HepG2 (cell line): ENCODE results near the gene LMCD1. TPM values are rescaled to one million over a fixed set of nuclear protein-coding genes. Genes with fewer than 3 reads are reported as not detected.

Experiments used
- ATAC-seq: fragments of 200-7000 bp; cut with Tn5 transposase; 3 replicates; pipeline ENCODE4 v1.9.1; 2020; ENCODE audit warnings: mild to moderate bottlenecking, moderate library complexity
- BruUV-seq: library from RNA; stranded (reverse); fragments of 400-500 nt; replicated peaks from 2 replicates; lab custom pipeline; 2021; lab: Mats Ljungman, UMichigan
- CTCF ChIA-PET: fragments of 300-600 bp; formaldehyde crosslinking; extraction: SDS; loops from one replicate; lab custom pipeline; 2021; ENCODE audit warnings: low total read pairs, inconsistent platforms, low intra/inter-chr PET ratio; lab: Yijun Ruan, JAX
- POLR2A ChIA-PET: fragments of 350-600 bp; sonication (Branson Sonifier 250); formaldehyde crosslinking; loops from one replicate; lab custom pipeline; 2020; ENCODE audit warnings: antibody characterized with exemption, inconsistent platforms; lab: Yijun Ruan, JAX
- DNase-seq: peaks from one replicate; pipeline ENCODE4 v3.0.0-alpha.2; 2015; ENCODE audit warnings: low spot score
- FAIRE-seq: peaks from 3 replicates; lab custom pipeline; 2011; peaks lifted over from hg19 to GRCh38; lab: Jason Lieb, UNC
- H2AFZ ChIP-seq: one replicate; pipeline ENCODE4 v1.6.1; 2011; ENCODE audit warnings: low read length, inconsistent platforms
- H3K27ac ChIP-seq: fragments of 300-600 bp; 3 replicates; pipeline ENCODE4 v1.8.0; 2011; ENCODE audit warnings: mixed run types, mild to moderate bottlenecking, mixed read lengths, low read length, inconsistent platforms; ENCODE audit not compliant: insufficient read depth; ENCODE audit errors: extremely low read length
- H3K27me3 ChIP-seq, 2 experiments: fragments of 200-600 bp in 1 of 2; 2 replicates in 1 of 2; 3 replicates in 1 of 2; pipeline versions ENCODE4 v1.6.0 to v1.8.0; 2011; ENCODE audit warnings: low read length in 2 of 2, mild to moderate bottlenecking in 2 of 2, moderate library complexity in 2 of 2, inconsistent platforms in 1 of 2; ENCODE audit not compliant: insufficient read depth in 2 of 2, control insufficient read depth in 1 of 2
- H3K36me3 ChIP-seq, 2 experiments: fragments of 200-600 bp in 1 of 2; replicated peaks in 1 of 2; 2 replicates in 1 of 2; 3 replicates in 1 of 2; pipeline versions ENCODE4 v1.5.1 to v1.8.0; 2011; ENCODE audit warnings: low read length in 2 of 2, inconsistent platforms in 1 of 2; ENCODE audit not compliant: insufficient read depth in 2 of 2, control insufficient read depth in 1 of 2
- H3K4me1 ChIP-seq: 2 replicates; pipeline ENCODE4 v1.5.1; 2012; ENCODE audit warnings: low read length, inconsistent platforms; ENCODE audit not compliant: insufficient read depth
- H3K4me2 ChIP-seq: 2 replicates; pipeline ENCODE4 v1.6.0; 2011; ENCODE audit warnings: low read depth, low read length, inconsistent platforms
- H3K4me3 ChIP-seq, 3 experiments: fragments of 200-600 bp in 1 of 3; sonication (generic), shearing (Covaris generic) in 1 of 3; replicated peaks in 1 of 3; 2 replicates each; pipeline ENCODE4 v1.5.1; 2011 to 2016; ENCODE audit warnings: low read length in 3 of 3, inconsistent platforms in 2 of 3, low read depth in 2 of 3, mild to moderate bottlenecking in 2 of 3, control low read depth in 1 of 3, mixed read lengths in 1 of 3; ENCODE audit not compliant: insufficient read depth in 1 of 3
- H3K79me2 ChIP-seq: one replicate; pipeline ENCODE4 v1.6.1; 2011; ENCODE audit warnings: low read length, inconsistent platforms; ENCODE audit not compliant: insufficient read depth
- H3K9ac ChIP-seq: 2 replicates; pipeline ENCODE4 v1.6.0; 2011; ENCODE audit warnings: mild to moderate bottlenecking, low read depth, low read length, inconsistent platforms; ENCODE audit not compliant: insufficient read depth
- H3K9me3 ChIP-seq: 2 replicates; pipeline ENCODE4 v1.5.1; 2012; ENCODE audit warnings: mild to moderate bottlenecking, low read length
- H4K20me1 ChIP-seq: 2 replicates; pipeline ENCODE4 v1.6.0; 2011; ENCODE audit warnings: inconsistent platforms, mild to moderate bottlenecking, low read length, moderate library complexity; ENCODE audit not compliant: insufficient read depth
- ARID5B ChIP-seq: IDR thresholded peaks from 2 replicates; pipeline ENCODE4 v1.4.0; 2020; ENCODE audit warnings: mild to moderate bottlenecking, missing genetic modification reagents
- HOXD1 ChIP-seq: sonication (generic); formaldehyde crosslinking; IDR thresholded peaks from 2 replicates; pipeline ENCODE4 v1.5.0; 2020; ENCODE audit warnings: missing genetic modification reagents
- POLR2A ChIP-seq, 2 experiments: IDR thresholded peaks; 2 replicates each; pipeline ENCODE4 v1.6.1; 2011; ENCODE audit warnings: low read depth in 2 of 2, low read length in 2 of 2, mild to moderate bottlenecking in 1 of 2, moderate library complexity in 1 of 2; ENCODE audit not compliant: insufficient read depth in 1 of 2
- SMC3 ChIP-seq: IDR thresholded peaks from 2 replicates; pipeline ENCODE4 v1.6.1; 2011; ENCODE audit warnings: low read length, improper control_type of control experiment
- WIZ ChIP-seq: sonication (generic); formaldehyde crosslinking; IDR thresholded peaks from 2 replicates; pipeline ENCODE4 v1.5.1; 2020; ENCODE audit warnings: mild to moderate bottlenecking, missing genetic modification reagents
- ZBTB3 ChIP-seq: sonication (generic); formaldehyde crosslinking; IDR thresholded peaks from 2 replicates; pipeline ENCODE4 v1.4.0; 2020; ENCODE audit warnings: low read depth, mild to moderate bottlenecking, moderate library complexity, missing genetic modification reagents, borderline replicate concordance
- ZNF569 ChIP-seq: sonication (generic); formaldehyde crosslinking; IDR thresholded peaks from 2 replicates; pipeline ENCODE4 v1.5.0; 2020; ENCODE audit warnings: mild to moderate bottlenecking, missing genetic modification reagents, moderate library complexity, borderline replicate concordance
- WGBS: methylation state at CpG from one replicate; pipeline ENCODE4 v1.1.6; 2017; ENCODE audit warnings: low lambda C conversion rate; 5-methylcytosine and 5-hydroxymethylcytosine counted together
- in situ Hi-C: cut with HindIII; loops from 2 replicates; pipeline ENCODE4 v1.10.0; 2017; ENCODE audit warnings: low pct_unique_long_range_greater_than_20kb; ENCODE audit not compliant: extremely low pct_ligation_motif_present
- intact Hi-C: fragments of 100-400 bp; cut with micrococcal nuclease; formaldehyde crosslinking; loops from one replicate; pipeline ENCODE4 v1.10.0; 2022; ENCODE audit not compliant: unreplicated experiment
- polyA plus RNA-seq, 8 experiments: library from polyadenylated mRNA; depleted of rRNA in 3 of 8; stranded (reverse) in 7 of 8; unstranded in 1 of 8; fragments of >200 nt; fragmentation: Illumina TruSeq in 4 of 8; extraction: Trizol in 4 of 8; gene quantifications; 2 replicates each; pipeline versions ENCODE4 v1.2.1 to v1.2.3, GENCODE V29; 2011 to 2016; ENCODE audit warnings: low read depth in 4 of 8, missing spikeins in 1 of 8, mixed read lengths in 1 of 8; ENCODE audit not compliant: insufficient read depth in 1 of 8
- total RNA-seq, 5 experiments: library from RNA; depleted of rRNA; stranded (reverse); fragments of >200 nt; fragmentation: Illumina TruSeq; extraction: Trizol; gene quantifications; 2 replicates each; pipeline ENCODE4 v1.2.3, GENCODE V29; 2016; ENCODE audit warnings: low read depth in 1 of 5

The LMCD1 gene
- total and polyA plus RNA-seq, 2 of the 13 experiments (the other 11 are each of a cell fraction or from before 2014, with no cell fraction given), result 6.2 to 7.1 TPM

- Histone ChIP-seq H3K27ac (no peak overlapping the region), H3K4me3 (no peak overlapping the region), H2AFZ (no peak overlapping the region), H3K79me2 (no peaks in the 10 kb centered on the region), H3K4me2 (no peak overlapping the region), H3K27me3 (no peaks in the 10 kb centered on the region), H3K9me3 (no peaks in the 10 kb centered on the region), H4K20me1 (no peaks in the 10 kb centered on the region), H3K4me1 (no peaks in the 10 kb centered on the region), H3K36me3 (no peaks in the 10 kb centered on the region), H3K9ac (no peak overlapping the region)
- CTCF ChIA-PET, result no interaction called here
- BruUV-seq, result no TSS peak
- ATAC-seq, result no peak
- 90% methylated on average over 6 of the region's 6 CpGs for WGBS
- DNase-seq, result no peak
- POLR2A ChIA-PET, result no interaction called here
- TF ChIP-seq WIZ (CRISPR knock-in tag) (no peak), SMC3 (no peak), POLR2A (IDR thresholded peaks at IDR 0.05; ENCODE audit: insufficient read depth in 1 of 2, low read depth in 2 of 2, low read length in 2 of 2) (no peak), ZBTB3 (CRISPR knock-in tag) (no peak), ARID5B (no peak), HOXD1 (no peak), ZNF569 (CRISPR knock-in tag) (no peak)
- in situ Hi-C loops (no loop called here), intact Hi-C loops (no loop called here)
- FAIRE-seq, result no peak
Measured at GRCh38 chr3:8559351-8559750, 57.7 kb downstream of the LMCD1 start.
